GM23338 (cell line): Measurements from ENCODE around the gene PDIA4. TPM values are rescaled to one million over a fixed set of nuclear protein-coding genes. Genes with fewer than 3 reads are reported as not detected.

Experiments
- ATAC-seq: fragments of 200-7000 bp; cut with Tn5 transposase; 3 replicates; pipeline ENCODE4 v1.9.1; 2020
- DNase-seq: peaks from one replicate; pipeline ENCODE4 v3.0.0-alpha.2; 2015; ENCODE audit warnings: low spot score
- H2AFZ ChIP-seq: fragments of 200-600 bp; sonication (generic); 2 replicates; pipeline ENCODE4 v1.8.0; 2016; ENCODE audit warnings: antibody characterized with exemption, mild to moderate bottlenecking, moderate library complexity
- H3F3A ChIP-seq: fragments of 200-600 bp; sonication (generic); replicated peaks from 2 replicates; pipeline ENCODE4 v1.8.0; 2017; ENCODE audit warnings: antibody characterized with exemption, mixed run types, low read depth
- H3K27ac ChIP-seq: fragments of 200-600 bp; sonication (generic); 2 replicates; pipeline ENCODE4 v1.6.1; 2016; ENCODE audit warnings: low read depth
- H3K27me3 ChIP-seq: fragments of 200-600 bp; sonication (generic); 2 replicates; pipeline ENCODE4 v1.8.0; 2016; ENCODE audit warnings: mild to moderate bottlenecking, mixed run types, moderate library complexity; ENCODE audit not compliant: insufficient read depth
- H3K36me3 ChIP-seq: fragments of 200-600 bp; sonication (generic); 2 replicates; pipeline ENCODE4 v1.8.0; 2016; ENCODE audit warnings: mild to moderate bottlenecking; ENCODE audit not compliant: insufficient read depth
- H3K4me1 ChIP-seq: fragments of 200-600 bp; sonication (generic); 2 replicates; pipeline ENCODE4 v1.8.0; 2016; ENCODE audit warnings: mild to moderate bottlenecking, moderate library complexity; ENCODE audit not compliant: insufficient read depth
- H3K4me2 ChIP-seq: fragments of 200-600 bp; sonication (generic); 2 replicates; pipeline ENCODE4 v1.7.1; 2017; ENCODE audit warnings: mixed run types
- H3K4me3 ChIP-seq: fragments of 200-600 bp; sonication (generic); 2 replicates; pipeline ENCODE4 v1.6.1; 2016; ENCODE audit warnings: mixed run types
- H3K79me2 ChIP-seq: fragments of 200-600 bp; sonication (generic); replicated peaks from 2 replicates; pipeline ENCODE4 v1.8.0; 2017; ENCODE audit warnings: mild to moderate bottlenecking; ENCODE audit not compliant: insufficient read depth
- H3K9me2 ChIP-seq: fragments of 200-600 bp; sonication (generic); 2 replicates; pipeline ENCODE4 v1.8.0; 2017; ENCODE audit not compliant: insufficient read depth
- H4K20me1 ChIP-seq: fragments of 200-600 bp; sonication (generic); replicated peaks from 2 replicates; pipeline ENCODE4 v1.8.0; 2017; ENCODE audit warnings: mild to moderate bottlenecking; ENCODE audit not compliant: insufficient read depth
- H3K27ac Mint-ChIP-seq: 2 replicates; pipeline ENCODE4 v1.8.0; 2020; ENCODE audit warnings: inconsistent platforms, mild to moderate bottlenecking, moderate library complexity, mixed read lengths
- H3K27me3 Mint-ChIP-seq: 3 replicates; pipeline ENCODE4 v1.8.0; 2022; ENCODE audit warnings: low read depth, mild to moderate bottlenecking, moderate library complexity, mixed read lengths, inconsistent platforms; ENCODE audit not compliant: insufficient read depth, poor library complexity
- H3K36me3 Mint-ChIP-seq: 3 replicates; pipeline ENCODE4 v1.8.0; 2021; ENCODE audit warnings: low read depth, mild to moderate bottlenecking, inconsistent platforms, moderate library complexity, mixed read lengths
- H3K4me1 Mint-ChIP-seq: 3 replicates; pipeline ENCODE4 v1.8.0; 2020; ENCODE audit warnings: mild to moderate bottlenecking, inconsistent platforms, mixed read lengths
- H3K4me3 Mint-ChIP-seq: 3 replicates; pipeline ENCODE4 v1.8.0; 2021; ENCODE audit warnings: moderate library complexity, mild to moderate bottlenecking, inconsistent platforms, mixed read lengths
- H3K9me3 Mint-ChIP-seq: 3 replicates; pipeline ENCODE4 v1.8.0; 2020; ENCODE audit warnings: moderate library complexity, mild to moderate bottlenecking, inconsistent platforms, mixed read lengths
- CREB1 ChIP-seq: fragments of 250-450 bp; sonication (Bioruptor Pico); IDR thresholded peaks from 2 replicates; pipeline ENCODE4 v1.5.0; 2020; ENCODE audit warnings: low read depth, mild to moderate bottlenecking, moderate library complexity
- ETS1 ChIP-seq: IDR thresholded peaks from 2 replicates; pipeline ENCODE4 v1.6.1; 2016; ENCODE audit warnings: antibody characterized with exemption
- EZH2 ChIP-seq: fragments of 200-600 bp; sonication (generic); IDR thresholded peaks from one replicate; pipeline ENCODE4 v1.8.0; 2017; ENCODE audit warnings: antibody characterized with exemption, mild to moderate bottlenecking, low read depth; ENCODE audit not compliant: unreplicated experiment
- EZH2phosphoT487 ChIP-seq: fragments of 200-600 bp; sonication (generic); IDR thresholded peaks from one replicate; pipeline ENCODE4 v1.8.1; 2018; ENCODE audit warnings: antibody characterized with exemption; ENCODE audit not compliant: unreplicated experiment
- JUNB ChIP-seq: IDR thresholded peaks from one replicate; pipeline ENCODE4 v1.6.1; 2016; ENCODE audit warnings: antibody characterized with exemption; ENCODE audit not compliant: unreplicated experiment
- NANOG ChIP-seq: IDR thresholded peaks from 2 replicates; pipeline ENCODE4 v1.6.1; 2016; ENCODE audit warnings: antibody characterized with exemption, borderline replicate concordance
- POLR2AphosphoS5 ChIP-seq: IDR thresholded peaks from 2 replicates; pipeline ENCODE4 v1.6.1; 2016; ENCODE audit warnings: antibody characterized with exemption, low read depth
- STAT1 ChIP-seq: IDR thresholded peaks from one replicate; pipeline ENCODE4 v1.6.1; 2016; ENCODE audit warnings: antibody characterized with exemption; ENCODE audit not compliant: unreplicated experiment
- ZNF114 ChIP-seq: fragments of 250-450 bp; sonication (Bioruptor Pico); IDR thresholded peaks from 2 replicates; pipeline ENCODE4 v1.5.0; 2020; ENCODE audit warnings: mild to moderate bottlenecking, moderate library complexity
- ZNF331 ChIP-seq: fragments of 250-450 bp; sonication (Bioruptor Pico); IDR thresholded peaks from 2 replicates; pipeline ENCODE4 v1.5.0; 2020; ENCODE audit warnings: low read depth, mild to moderate bottlenecking, moderate library complexity
- polyA plus RNA-seq: library from polyadenylated mRNA; unstranded; fragments of >200 nt; fragmentation: Nextera tagmentation; extraction: Ambion mirVana; gene quantifications from 2 replicates; pipeline ENCODE4 v1.2.1, GENCODE V29; 2016
- total RNA-seq: library from RNA; depleted of rRNA; stranded (reverse); fragments of >200 nt; shearing (Covaris generic); gene quantifications from 2 replicates; pipeline ENCODE4 v1.2.3, GENCODE V29; 2014
- TF ChIP-seq, protein P1 (sequence below): fragments of 250-450 bp; sonication (Bioruptor Pico); IDR thresholded peaks from 2 replicates; pipeline ENCODE4 v1.5.0; 2020; ENCODE audit warnings: mild to moderate bottlenecking, moderate library complexity
- TF ChIP-seq, protein P2 (sequence below): IDR thresholded peaks from one replicate; pipeline ENCODE4 v1.6.1; 2018; ENCODE audit warnings: antibody characterized with exemption; ENCODE audit not compliant: unreplicated experiment
- TF ChIP-seq, protein P3 (sequence below), 2 experiments: fragments of 200-600 bp in 1 of 2; sonication (generic) in 1 of 2; conservative IDR thresholded peaks; 2 replicates each; pipeline versions ENCODE4 v1.5.1 to v1.6.1; 2016 to 2017; ENCODE audit warnings: antibody characterized with exemption in 2 of 2, low read depth in 2 of 2, mild to moderate bottlenecking in 2 of 2, moderate library complexity in 1 of 2

Gene PDIA4
- total and polyA plus RNA-seq, 2 experiments from 2014 or later, result 196 to 332 TPM

GRCh38 chr7:148963583-148964482, 64.5 kb downstream of the PDIA4 start:
- Mint-ChIP-seq H3K36me3 (no peaks in the 10 kb centered on the region; the same call in 2 of the 3 replicates), H3K27me3 (peaks cover 13% of the 10 kb centered on the region), H3K27ac (0 out of 2 replicates have a peak overlapping the region, but pooled peaks have one; percentile 92), H3K4me1 (peaks cover 10% of the 10 kb centered on the region), H3K9me3 (no peaks in the 10 kb centered on the region), H3K4me3 (peak overlapping the region; percentile 89)
- Histone ChIP-seq H4K20me1 (no peaks in the 10 kb centered on the region), H3F3A (peaks cover 15% of the 10 kb centered on the region; the same call in 1 of the 2 replicates), H3K4me1 (peaks cover 9% of the 10 kb centered on the region; the same call in 1 of the 2 replicates), H3K36me3 (no peaks in the 10 kb centered on the region), H3K27ac (peak overlapping the region; percentile 26; the same call in 1 of the 2 replicates), H3K4me3 (0 out of 2 replicates have a peak overlapping the region, but pooled peaks have one; percentile 16), H3K4me2 (peak overlapping the region; percentile 34; the same call in 1 of the 2 replicates), H2AFZ (peak overlapping the region; percentile 97), H3K27me3 (no peaks in the 10 kb centered on the region), H3K79me2 (no peaks in the 10 kb centered on the region), H3K9me2 (no peaks in the 10 kb centered on the region)
- DNase-seq (peak; percentile 50), ATAC-seq (0 out of 3 replicates have a peak, but pooled peaks have one; percentile 5)
- TF ChIP-seq NANOG (no peak), EZH2 (no peak), POLR2AphosphoS5 (no peak), ZNF114 (CRISPR knock-in tag) (no peak), EZH2phosphoT487 (no peak), ZNF331 (CRISPR knock-in tag) (no peak), STAT1 (no peak), JUNB (no peak), CREB1 (CRISPR knock-in tag) (no peak), ETS1 (no peak)
- TF ChIP-seq, protein P1, sequence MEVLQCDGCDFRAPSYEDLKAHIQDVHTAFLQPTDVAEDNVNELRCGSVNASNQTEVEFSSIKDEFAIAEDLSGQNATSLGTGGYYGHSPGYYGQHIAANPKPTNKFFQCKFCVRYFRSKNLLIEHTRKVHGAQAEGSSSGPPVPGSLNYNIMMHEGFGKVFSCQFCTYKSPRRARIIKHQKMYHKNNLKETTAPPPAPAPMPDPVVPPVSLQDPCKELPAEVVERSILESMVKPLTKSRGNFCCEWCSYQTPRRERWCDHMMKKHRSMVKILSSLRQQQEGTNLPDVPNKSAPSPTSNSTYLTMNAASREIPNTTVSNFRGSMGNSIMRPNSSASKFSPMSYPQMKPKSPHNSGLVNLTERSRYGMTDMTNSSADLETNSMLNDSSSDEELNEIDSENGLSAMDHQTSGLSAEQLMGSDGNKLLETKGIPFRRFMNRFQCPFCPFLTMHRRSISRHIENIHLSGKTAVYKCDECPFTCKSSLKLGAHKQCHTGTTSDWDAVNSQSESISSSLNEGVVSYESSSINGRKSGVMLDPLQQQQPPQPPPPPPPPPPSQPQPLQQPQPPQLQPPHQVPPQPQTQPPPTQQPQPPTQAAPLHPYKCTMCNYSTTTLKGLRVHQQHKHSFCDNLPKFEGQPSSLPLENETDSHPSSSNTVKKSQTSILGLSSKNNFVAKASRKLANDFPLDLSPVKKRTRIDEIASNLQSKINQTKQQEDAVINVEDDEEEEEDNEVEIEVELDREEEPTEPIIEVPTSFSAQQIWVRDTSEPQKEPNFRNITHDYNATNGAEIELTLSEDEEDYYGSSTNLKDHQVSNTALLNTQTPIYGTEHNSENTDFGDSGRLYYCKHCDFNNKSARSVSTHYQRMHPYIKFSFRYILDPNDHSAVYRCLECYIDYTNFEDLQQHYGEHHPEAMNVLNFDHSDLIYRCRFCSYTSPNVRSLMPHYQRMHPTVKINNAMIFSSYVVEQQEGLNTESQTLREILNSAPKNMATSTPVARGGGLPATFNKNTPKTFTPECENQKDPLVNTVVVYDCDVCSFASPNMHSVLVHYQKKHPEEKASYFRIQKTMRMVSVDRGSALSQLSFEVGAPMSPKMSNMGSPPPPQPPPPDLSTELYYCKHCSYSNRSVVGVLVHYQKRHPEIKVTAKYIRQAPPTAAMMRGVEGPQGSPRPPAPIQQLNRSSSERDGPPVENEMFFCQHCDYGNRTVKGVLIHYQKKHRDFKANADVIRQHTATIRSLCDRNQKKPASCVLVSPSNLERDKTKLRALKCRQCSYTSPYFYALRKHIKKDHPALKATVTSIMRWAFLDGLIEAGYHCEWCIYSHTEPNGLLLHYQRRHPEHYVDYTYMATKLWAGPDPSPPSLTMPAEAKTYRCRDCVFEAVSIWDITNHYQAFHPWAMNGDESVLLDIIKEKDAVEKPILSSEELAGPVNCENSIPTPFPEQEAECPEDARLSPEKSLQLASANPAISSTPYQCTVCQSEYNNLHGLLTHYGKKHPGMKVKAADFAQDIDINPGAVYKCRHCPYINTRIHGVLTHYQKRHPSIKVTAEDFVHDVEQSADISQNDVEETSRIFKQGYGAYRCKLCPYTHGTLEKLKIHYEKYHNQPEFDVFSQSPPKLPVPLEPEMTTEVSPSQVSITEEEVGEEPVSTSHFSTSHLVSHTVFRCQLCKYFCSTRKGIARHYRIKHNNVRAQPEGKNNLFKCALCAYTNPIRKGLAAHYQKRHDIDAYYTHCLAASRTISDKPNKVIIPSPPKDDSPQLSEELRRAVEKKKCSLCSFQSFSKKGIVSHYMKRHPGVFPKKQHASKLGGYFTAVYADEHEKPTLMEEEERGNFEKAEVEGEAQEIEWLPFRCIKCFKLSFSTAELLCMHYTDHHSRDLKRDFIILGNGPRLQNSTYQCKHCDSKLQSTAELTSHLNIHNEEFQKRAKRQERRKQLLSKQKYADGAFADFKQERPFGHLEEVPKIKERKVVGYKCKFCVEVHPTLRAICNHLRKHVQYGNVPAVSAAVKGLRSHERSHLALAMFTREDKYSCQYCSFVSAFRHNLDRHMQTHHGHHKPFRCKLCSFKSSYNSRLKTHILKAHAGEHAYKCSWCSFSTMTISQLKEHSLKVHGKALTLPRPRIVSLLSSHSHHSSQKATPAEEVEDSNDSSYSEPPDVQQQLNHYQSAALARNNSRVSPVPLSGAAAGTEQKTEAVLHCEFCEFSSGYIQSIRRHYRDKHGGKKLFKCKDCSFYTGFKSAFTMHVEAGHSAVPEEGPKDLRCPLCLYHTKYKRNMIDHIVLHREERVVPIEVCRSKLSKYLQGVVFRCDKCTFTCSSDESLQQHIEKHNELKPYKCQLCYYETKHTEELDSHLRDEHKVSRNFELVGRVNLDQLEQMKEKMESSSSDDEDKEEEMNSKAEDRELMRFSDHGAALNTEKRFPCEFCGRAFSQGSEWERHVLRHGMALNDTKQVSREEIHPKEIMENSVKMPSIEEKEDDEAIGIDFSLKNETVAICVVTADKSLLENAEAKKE (CRISPR knock-in tag), result no peak
- TF ChIP-seq, protein P2, sequence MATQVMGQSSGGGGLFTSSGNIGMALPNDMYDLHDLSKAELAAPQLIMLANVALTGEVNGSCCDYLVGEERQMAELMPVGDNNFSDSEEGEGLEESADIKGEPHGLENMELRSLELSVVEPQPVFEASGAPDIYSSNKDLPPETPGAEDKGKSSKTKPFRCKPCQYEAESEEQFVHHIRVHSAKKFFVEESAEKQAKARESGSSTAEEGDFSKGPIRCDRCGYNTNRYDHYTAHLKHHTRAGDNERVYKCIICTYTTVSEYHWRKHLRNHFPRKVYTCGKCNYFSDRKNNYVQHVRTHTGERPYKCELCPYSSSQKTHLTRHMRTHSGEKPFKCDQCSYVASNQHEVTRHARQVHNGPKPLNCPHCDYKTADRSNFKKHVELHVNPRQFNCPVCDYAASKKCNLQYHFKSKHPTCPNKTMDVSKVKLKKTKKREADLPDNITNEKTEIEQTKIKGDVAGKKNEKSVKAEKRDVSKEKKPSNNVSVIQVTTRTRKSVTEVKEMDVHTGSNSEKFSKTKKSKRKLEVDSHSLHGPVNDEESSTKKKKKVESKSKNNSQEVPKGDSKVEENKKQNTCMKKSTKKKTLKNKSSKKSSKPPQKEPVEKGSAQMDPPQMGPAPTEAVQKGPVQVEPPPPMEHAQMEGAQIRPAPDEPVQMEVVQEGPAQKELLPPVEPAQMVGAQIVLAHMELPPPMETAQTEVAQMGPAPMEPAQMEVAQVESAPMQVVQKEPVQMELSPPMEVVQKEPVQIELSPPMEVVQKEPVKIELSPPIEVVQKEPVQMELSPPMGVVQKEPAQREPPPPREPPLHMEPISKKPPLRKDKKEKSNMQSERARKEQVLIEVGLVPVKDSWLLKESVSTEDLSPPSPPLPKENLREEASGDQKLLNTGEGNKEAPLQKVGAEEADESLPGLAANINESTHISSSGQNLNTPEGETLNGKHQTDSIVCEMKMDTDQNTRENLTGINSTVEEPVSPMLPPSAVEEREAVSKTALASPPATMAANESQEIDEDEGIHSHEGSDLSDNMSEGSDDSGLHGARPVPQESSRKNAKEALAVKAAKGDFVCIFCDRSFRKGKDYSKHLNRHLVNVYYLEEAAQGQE, result no peak
- TF ChIP-seq, protein P3, sequence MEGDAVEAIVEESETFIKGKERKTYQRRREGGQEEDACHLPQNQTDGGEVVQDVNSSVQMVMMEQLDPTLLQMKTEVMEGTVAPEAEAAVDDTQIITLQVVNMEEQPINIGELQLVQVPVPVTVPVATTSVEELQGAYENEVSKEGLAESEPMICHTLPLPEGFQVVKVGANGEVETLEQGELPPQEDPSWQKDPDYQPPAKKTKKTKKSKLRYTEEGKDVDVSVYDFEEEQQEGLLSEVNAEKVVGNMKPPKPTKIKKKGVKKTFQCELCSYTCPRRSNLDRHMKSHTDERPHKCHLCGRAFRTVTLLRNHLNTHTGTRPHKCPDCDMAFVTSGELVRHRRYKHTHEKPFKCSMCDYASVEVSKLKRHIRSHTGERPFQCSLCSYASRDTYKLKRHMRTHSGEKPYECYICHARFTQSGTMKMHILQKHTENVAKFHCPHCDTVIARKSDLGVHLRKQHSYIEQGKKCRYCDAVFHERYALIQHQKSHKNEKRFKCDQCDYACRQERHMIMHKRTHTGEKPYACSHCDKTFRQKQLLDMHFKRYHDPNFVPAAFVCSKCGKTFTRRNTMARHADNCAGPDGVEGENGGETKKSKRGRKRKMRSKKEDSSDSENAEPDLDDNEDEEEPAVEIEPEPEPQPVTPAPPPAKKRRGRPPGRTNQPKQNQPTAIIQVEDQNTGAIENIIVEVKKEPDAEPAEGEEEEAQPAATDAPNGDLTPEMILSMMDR (conservative IDR thresholded peaks at IDR 0.05; ENCODE audit: low read depth in 2 of 2), result no peak
